ENCODE measurements around the gene PDIA4.
"Not testable (repeated sequence)": the region's sequence is repeated elsewhere in the genome, so short reads cannot be mapped to it uniquely, and the experiment has no call there.

Gene PDIA4

GRCh38 chr7:149036676-149037075 is 8.4 kb upstream of the PDIA4 start:
- no peak for DNase-seq (ENCODE audit: low spot score)

GRCh38 chr7:149031353-149031910 is 3.1 kb upstream of the PDIA4 start:
- no peak for DNase-seq (ENCODE audit: low spot score)

GRCh38 chr7:149030439-149030838 is 2.1 kb upstream of the PDIA4 start:
- DNase-seq (ENCODE audit: low spot score) = not testable (repeated sequence)

- no peak for DNase-seq (ENCODE audit: low spot score)
These were observed 527 bp downstream of the PDIA4 start for GRCh38 chr7:149027611-149028345.

- no peak for DNase-seq (ENCODE audit: low spot score)
These were observed 1.2 kb downstream of the PDIA4 start for GRCh38 chr7:149027055-149027454.

GRCh38 chr7:149023662-149024061 is 4.6 kb downstream of the PDIA4 start:
- DNase-seq (ENCODE audit: low spot score) = no peak

GRCh38 chr7:149022756-149023360 is 5.4 kb downstream of the PDIA4 start:
- DNase-seq (ENCODE audit: low spot score) = no peak

- DNase-seq (ENCODE audit: low spot score) = no peak
These were observed 6.6 kb downstream of the PDIA4 start for GRCh38 chr7:149021725-149022062.

GRCh38 chr7:149020483-149020882 is 7.8 kb downstream of the PDIA4 start:
- no peak for DNase-seq (ENCODE audit: low spot score)

- DNase-seq (ENCODE audit: low spot score) = no peak
These were observed 11.4 kb downstream of the PDIA4 start for GRCh38 chr7:149016876-149017275.

GRCh38 chr7:149014309-149014708 is 14.0 kb downstream of the PDIA4 start:
- no peak for DNase-seq (ENCODE audit: low spot score)

GRCh38 chr7:149013876-149014275 is 14.4 kb downstream of the PDIA4 start:
- DNase-seq (ENCODE audit: low spot score) = no peak

- DNase-seq (ENCODE audit: low spot score) = not testable (repeated sequence)
These were observed 15.6 kb downstream of the PDIA4 start for GRCh38 chr7:149012730-149013129.

- DNase-seq (ENCODE audit: low spot score) = no peak
These were observed 16.8 kb downstream of the PDIA4 start for GRCh38 chr7:149011491-149011890.

- no peak for DNase-seq (ENCODE audit: low spot score)
These were observed 17.9 kb downstream of the PDIA4 start for GRCh38 chr7:149010451-149010850.

GRCh38 chr7:149009527-149009926 is 18.8 kb downstream of the PDIA4 start:
- DNase-seq (ENCODE audit: low spot score) = no peak

- DNase-seq (ENCODE audit: low spot score) = no peak
These were observed 20.7 kb downstream of the PDIA4 start for GRCh38 chr7:149007611-149008010.

GRCh38 chr7:149007146-149007545 is 21.2 kb downstream of the PDIA4 start:
- DNase-seq (ENCODE audit: low spot score) = no peak

GRCh38 chr7:149006345-149006725 is 22.0 kb downstream of the PDIA4 start:
- no peak for DNase-seq (ENCODE audit: low spot score)

- peak; percentile 65 for DNase-seq (ENCODE audit: low spot score)
These were observed 22.6 kb downstream of the PDIA4 start for GRCh38 chr7:149005427-149006344.

GRCh38 chr7:149004405-149005370 is 23.6 kb downstream of the PDIA4 start:
- DNase-seq (ENCODE audit: low spot score) = no peak

Data from LoVo (cell line).